HL-60 (cell line): ENCODE results near the gene USH2A.

ENCODE experiments used
- CTCF ChIP-seq: IDR thresholded peaks from one replicate; pipeline ENCODE4 v1.5.1; 2011; ENCODE audit warnings: low read length, control low read depth, inconsistent platforms; ENCODE audit not compliant: insufficient read depth
- GABPA ChIP-seq: IDR thresholded peaks from 2 replicates; pipeline ENCODE4 v1.6.1; 2012; ENCODE audit warnings: low read depth
- POLR2AphosphoS5 ChIP-seq: IDR thresholded peaks from 2 replicates; pipeline ENCODE4 v1.6.1; 2012; ENCODE audit warnings: low read depth
- REST ChIP-seq: IDR thresholded peaks from 2 replicates; pipeline ENCODE4 v1.6.1; 2012; ENCODE audit warnings: low read depth; ENCODE audit not compliant: insufficient replicate concordance

GRCh38 chr1:216430744-216431143, 7.5 kb upstream of the USH2A start:
- TF ChIP-seq POLR2AphosphoS5 (no peak), REST (no peak), CTCF (no peak), GABPA (no peak)
